Measurements from ENCODE around the gene SCLY. TPM values are rescaled to one million over a fixed set of nuclear protein-coding genes. Genes with fewer than 3 reads are reported as not detected.

SCLY gene
- total and polyA plus RNA-seq, 2 donors (not counting 1 experiment from before 2014, with no cell fraction given): 16.4 to 42.4 TPM

DNA sequence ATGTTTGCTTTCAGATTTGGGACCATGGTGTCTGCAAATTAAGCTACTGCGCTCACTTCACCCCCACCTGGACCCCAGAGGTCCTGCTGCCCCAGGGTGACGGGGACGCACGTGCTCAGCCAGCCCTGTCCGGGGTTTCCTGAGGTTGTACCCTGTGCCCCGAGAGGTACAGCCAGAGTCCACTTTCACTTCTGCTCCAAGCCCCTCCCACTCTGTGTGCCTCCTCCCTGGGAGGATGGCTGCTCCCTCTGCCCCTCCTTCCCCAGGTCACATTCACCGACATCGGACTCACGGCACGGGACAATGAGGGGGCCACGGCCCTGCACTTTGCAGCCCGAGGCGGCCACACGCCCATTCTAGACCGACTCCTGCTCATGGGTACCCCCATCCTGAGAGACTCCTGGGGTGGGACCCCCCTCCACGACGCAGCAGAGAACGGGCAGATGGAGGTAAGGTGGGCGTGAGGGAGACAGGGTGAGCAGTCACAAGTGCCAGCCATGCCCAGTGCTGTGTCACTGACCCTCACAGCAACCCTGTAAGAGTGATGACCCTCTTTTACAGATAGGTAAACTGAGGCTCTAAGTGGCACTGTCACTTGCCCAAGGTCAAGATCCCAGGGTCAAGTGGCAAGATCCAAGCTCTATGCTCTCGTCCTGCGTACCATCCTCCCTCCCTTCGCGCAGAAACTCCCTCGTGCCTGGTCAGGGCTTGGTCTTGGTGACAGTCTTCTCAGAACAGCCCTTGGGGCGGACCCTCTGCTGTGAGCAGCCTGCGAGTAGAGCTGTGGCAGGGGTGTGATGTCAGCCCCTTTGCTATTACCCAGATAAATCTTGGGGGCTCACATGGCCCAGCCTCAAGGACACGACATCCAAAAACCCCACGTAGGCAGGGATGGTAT is 47.0 kb downstream of the SCLY start:
- ChIA-PET POLR2A (interaction anchor here (0.6 to 1.2 kb wide), 5 partner anchors 8 to 291 kb away, joined by 3 to 5 read pairs (median 4); partner anchors contain the start of gene ESPNL), CTCF (interaction anchor here (1.0 to 1.9 kb wide), 4 partner anchors 17 to 250 kb away, joined by 3 to 8 read pairs (median 4); no protein-coding TSS in a partner anchor)
- Histone ChIP-seq H3K27me3 (replicated peaks in 1 of 4; ENCODE audit: control extremely low read depth in 1 of 4, control insufficient read depth in 3 of 4, insufficient read depth in 4 of 4, low read length in 3 of 4) (no peaks in the 10 kb centered on the region), H3K79me2 (ENCODE audit: control insufficient read depth, insufficient read depth, low read length) (no peaks in the 10 kb centered on the region), H3K9ac (ENCODE audit: low read length) (peak overlapping the region; percentile 59), H3K9me3 (ENCODE audit: control extremely low read depth in 1 of 3, control insufficient read depth in 2 of 3, insufficient read depth in 1 of 3, low read length in 2 of 3) (peaks cover 0 to 9% (median under 1%) of the 10 kb centered on the region in 3 donors), H3K4me1 (ENCODE audit: control insufficient read depth in 2 of 2, insufficient read depth in 2 of 2, low read length in 2 of 2) (peaks cover 35 to 45% of the 10 kb centered on the region in 2 donors), H2AFZ (ENCODE audit: insufficient read depth, low read depth, low read length, poor library complexity, severe bottlenecking) (peak overlapping the region; percentile 75), H3K4me2 (replicated peaks; ENCODE audit: low read depth, low read length, poor library complexity, severe bottlenecking) (peak overlapping the region; percentile 81), H4K20me1 (ENCODE audit: control insufficient read depth, insufficient read depth, low read length, poor library complexity, severe bottlenecking) (no peaks in the 10 kb centered on the region), H3K36me3 (replicated peaks in 1 of 2; ENCODE audit: control extremely low read depth in 1 of 2, control insufficient read depth in 1 of 2, extremely low read depth in 1 of 2, insufficient read depth in 2 of 2, low read length in 1 of 2) (no peaks in the 10 kb centered on the region), H3K4me3 (ENCODE audit: control extremely low read depth in 1 of 5, extremely low read depth in 1 of 5, insufficient read depth in 1 of 5, low read depth in 2 of 5, low read length in 4 of 5) (peak overlapping the region in 4 of 5 experiments; percentile 26 to 62 (median 34)), H3K27ac (ENCODE audit: low read length in 2 of 2) (peak overlapping the region; percentile 44 to 71)
- H3K27ac Mint-ChIP-seq: peak overlapping the region; percentile 92
- H3K9me3 Mint-ChIP-seq (ENCODE audit: insufficient read depth): peaks cover 1% of the 10 kb centered on the region
- H3K4me3 Mint-ChIP-seq: peak overlapping the region; percentile 94
- no peak for TF ChIP-seq EZH2 (IDR thresholded peaks at IDR 0.05; ENCODE audit: borderline replicate concordance, insufficient read depth, low read depth, low read length, poor library complexity, severe bottlenecking)
- TF ChIP-seq CTCF (IDR thresholded peaks at IDR 0.05): peak; percentile 1
- 54% methylated on average over 19 of the region's 28 CpGs for WGBS (ENCODE audit: insufficient coverage)
- H3K4me1 Mint-ChIP-seq: peaks cover 29% of the 10 kb centered on the region
- ATAC-seq (ENCODE audit: low read depth) (peak; percentile 94), DNase-seq (peak; percentile 89)
- intact Hi-C loops (cut with micrococcal nuclease): loop anchor here (1.0 to 2.0 kb wide), 3 partner anchors 9 to 139 kb away; partner anchors contain the start of gene SCLY
- H3K27me3 Mint-ChIP-seq: no peaks in the 10 kb centered on the region
